HCT116 (cell line): ENCODE measurements around the gene TPK1. TPM values are rescaled to one million over a fixed set of nuclear protein-coding genes. Genes with fewer than 3 reads are reported as not detected.

Experiments used
- ATAC-seq: fragments of 200-7000 bp; cut with Tn5 transposase; 2 replicates; pipeline ENCODE4 v1.9.1; 2020; ENCODE audit warnings: mild to moderate bottlenecking, moderate library complexity
- BruUV-seq: library from RNA; stranded (reverse); fragments of 400-500 nt; replicated peaks from 2 replicates; lab custom pipeline; 2021; lab: Mats Ljungman, UMichigan
- CTCF ChIA-PET: fragments of 300-600 bp; sonication (Branson Sonifier 250); formaldehyde crosslinking; loops from one replicate; lab custom pipeline; 2021; ENCODE audit warnings: antibody characterized with exemption; lab: Charles Lee
- POLR2A ChIA-PET: fragments of 300-600, 350-600 bp; sonication (Branson Sonifier 250); formaldehyde crosslinking; loops from one replicate; lab custom pipeline; 2021; ENCODE audit warnings: antibody characterized with exemption; lab: Charles Lee
- RAD21 ChIA-PET, 2 experiments: fragments of 300-600 bp; sonication (Branson Sonifier 250); formaldehyde crosslinking; loops; one replicate each; lab custom pipeline; 2023; ENCODE audit warnings: low total read pairs in 2 of 2; ENCODE audit not compliant: uncharacterized antibody in 2 of 2, unreplicated experiment in 2 of 2, low non-redundant PET in 1 of 2; lab: Charles Lee
- DNase-seq: peaks from one replicate; pipeline ENCODE4 v3.0.0-alpha.2; 2010; ENCODE audit warnings: low read depth, low spot score
- H2AFZ ChIP-seq: fragments of 200-600 bp; shearing (Covaris generic), sonication (generic); 2 replicates; pipeline ENCODE4 v1.6.1; 2017; ENCODE audit warnings: low read depth, mixed run types, mixed read lengths, antibody characterized with exemption, low read length; ENCODE audit not compliant: poor library complexity, severe bottlenecking
- H3K27ac ChIP-seq: 2 replicates; pipeline ENCODE4 v1.5.1; 2012; ENCODE audit warnings: low read depth, low read length
- H3K27me3 ChIP-seq: fragments of 200-600 bp; sonication (generic); 2 replicates; pipeline ENCODE4 v1.6.1; 2016; ENCODE audit warnings: mixed run types, low read length, mixed read lengths; ENCODE audit not compliant: insufficient read depth
- H3K36me3 ChIP-seq, 2 experiments: fragments of 200-500 bp in 1 of 2; fragments of 200-600 bp in 1 of 2; sonication (Bioruptor generic) in 1 of 2; sonication (generic) in 1 of 2; 2 replicates each; pipeline versions ENCODE4 v1.5.1 to v1.6.1; 2014 to 2016; ENCODE audit warnings: low read length in 2 of 2, inconsistent platforms in 1 of 2, mixed read lengths in 1 of 2, mixed run types in 1 of 2; ENCODE audit not compliant: insufficient read depth in 2 of 2, control insufficient read depth in 1 of 2
- H3K4me1 ChIP-seq, 2 experiments: fragments of 200-600 bp in 1 of 2; sonication (generic) in 1 of 2; 2 replicates each; pipeline versions ENCODE4 v1.5.1 to v1.6.1; 2012 to 2017; ENCODE audit warnings: low read length in 2 of 2, inconsistent platforms in 1 of 2, mild to moderate bottlenecking in 1 of 2, mixed read lengths in 1 of 2, mixed run types in 1 of 2, moderate library complexity in 1 of 2; ENCODE audit not compliant: insufficient read depth in 2 of 2, control insufficient read depth in 1 of 2
- H3K4me2 ChIP-seq: fragments of 200-600 bp; sonication (generic); 2 replicates; pipeline ENCODE4 v1.6.1; 2017; ENCODE audit warnings: mixed run types, low read length, mixed read lengths
- H3K4me3 ChIP-seq, 2 experiments: fragments of 200-600 bp in 1 of 2; sonication (generic) in 1 of 2; replicated peaks in 1 of 2; 2 replicates each; pipeline ENCODE4 v1.5.1; 2011 to 2016; ENCODE audit warnings: low read length in 2 of 2, control low read depth in 1 of 2, low read depth in 1 of 2, mild to moderate bottlenecking in 1 of 2, mixed read lengths in 1 of 2, mixed run types in 1 of 2
- H3K79me2 ChIP-seq: fragments of 200-600 bp; sonication (generic); 2 replicates; pipeline ENCODE4 v1.6.1; 2017; ENCODE audit warnings: mild to moderate bottlenecking, mixed run types, low read length, moderate library complexity, mixed read lengths; ENCODE audit not compliant: insufficient read depth
- H3K9ac ChIP-seq: fragments of 200-600 bp; sonication (generic); 2 replicates; pipeline ENCODE4 v1.6.1; 2016; ENCODE audit warnings: low read length, mixed read lengths
- H3K9me2 ChIP-seq: fragments of 200-600 bp; sonication (generic), shearing (Covaris generic); 2 replicates; pipeline ENCODE4 v1.6.1; 2017; ENCODE audit warnings: mixed run types, mild to moderate bottlenecking, moderate library complexity; ENCODE audit not compliant: insufficient read depth
- H3K9me3 ChIP-seq, 2 experiments: fragments of 200-500 bp in 1 of 2; fragments of 200-600 bp in 1 of 2; sonication (Bioruptor generic) in 1 of 2; sonication (generic) in 1 of 2; 2 replicates each; pipeline ENCODE4 v1.6.1; 2014 to 2017; ENCODE audit warnings: low read length in 2 of 2, mixed read lengths in 2 of 2, inconsistent platforms in 1 of 2, low read depth in 1 of 2, mild to moderate bottlenecking in 1 of 2, mixed run types in 1 of 2, moderate library complexity in 1 of 2; ENCODE audit not compliant: control insufficient read depth in 1 of 2, insufficient read depth in 1 of 2
- H4K20me1 ChIP-seq: fragments of 200-600 bp; sonication (generic), shearing (Covaris generic); 2 replicates; pipeline ENCODE4 v1.6.1; 2017; ENCODE audit warnings: mixed run types, mild to moderate bottlenecking, moderate library complexity; ENCODE audit not compliant: insufficient read depth
- ATF3 ChIP-seq: IDR thresholded peaks from 2 replicates; pipeline ENCODE4 v1.6.1; 2012
- CBX3 ChIP-seq: IDR thresholded peaks from 2 replicates; pipeline ENCODE4 v1.6.1; 2012; ENCODE audit warnings: low read depth
- CEBPB ChIP-seq: IDR thresholded peaks from 2 replicates; pipeline ENCODE4 v1.6.1; 2012; ENCODE audit warnings: low read depth
- CTCF ChIP-seq, 3 experiments: fragments of 200-600 bp in 1 of 3; sonication (generic) in 1 of 3; IDR thresholded peaks in 2 of 3; conservative IDR thresholded peaks in 1 of 3; 2 replicates each; pipeline ENCODE4 v1.5.1; 2012 to 2017; ENCODE audit warnings: low read depth in 2 of 3, low read length in 2 of 3, antibody characterized with exemption in 1 of 3, borderline replicate concordance in 1 of 3, control low read depth in 1 of 3, mild to moderate bottlenecking in 1 of 3, mixed read lengths in 1 of 3, mixed run types in 1 of 3, moderate library complexity in 1 of 3; ENCODE audit not compliant: insufficient read depth in 1 of 3
- EGR1 ChIP-seq: IDR thresholded peaks from 2 replicates; pipeline ENCODE4 v1.6.1; 2012; ENCODE audit warnings: low read depth
- ELF1 ChIP-seq: IDR thresholded peaks from 2 replicates; pipeline ENCODE4 v1.6.1; 2012; ENCODE audit warnings: low read depth, borderline replicate concordance
- EZH2phosphoT487 ChIP-seq: fragments of 200-600 bp; IDR thresholded peaks from 2 replicates; pipeline ENCODE4 v1.6.1; 2018; ENCODE audit warnings: antibody characterized with exemption, borderline replicate concordance
- FOSL1 ChIP-seq: IDR thresholded peaks from 2 replicates; pipeline ENCODE4 v1.6.1; 2012; ENCODE audit warnings: low read depth
- JUND ChIP-seq: IDR thresholded peaks from 2 replicates; pipeline ENCODE4 v1.6.1; 2012
- MAX ChIP-seq: IDR thresholded peaks from 2 replicates; pipeline ENCODE4 v1.6.1; 2012
- POLR2A ChIP-seq: IDR thresholded peaks from 2 replicates; pipeline ENCODE4 v1.7.0; 2011; ENCODE audit warnings: borderline replicate concordance; ENCODE audit not compliant: insufficient read depth, insufficient read length; ENCODE audit errors: extremely low read depth
- SIN3A ChIP-seq: IDR thresholded peaks from 2 replicates; pipeline ENCODE4 v1.6.1; 2012; ENCODE audit warnings: low read depth
- SP1 ChIP-seq: IDR thresholded peaks from 2 replicates; pipeline ENCODE4 v1.6.1; 2012; ENCODE audit warnings: low read depth
- SRF ChIP-seq: IDR thresholded peaks from 2 replicates; pipeline ENCODE4 v1.6.1; 2012; ENCODE audit warnings: low read depth
- TCF7L2 ChIP-seq: IDR thresholded peaks from 2 replicates; pipeline ENCODE4 v1.7.0; 2011; ENCODE audit warnings: borderline replicate concordance, inconsistent platforms; ENCODE audit not compliant: insufficient read depth, insufficient read length; ENCODE audit errors: extremely low read depth
- ZBTB33 ChIP-seq: IDR thresholded peaks from 2 replicates; pipeline ENCODE4 v1.6.1; 2011; ENCODE audit warnings: mild to moderate bottlenecking, low read length, moderate library complexity; ENCODE audit not compliant: insufficient replicate concordance; ENCODE audit errors: extremely low read depth
- ZFX ChIP-seq: fragments of 450-650 bp; IDR thresholded peaks from 2 replicates; pipeline ENCODE4 v1.6.1; 2017
- ZNF274 ChIP-seq: fragments of 200-500 bp; sonication (Bioruptor generic); IDR thresholded peaks from 2 replicates; pipeline ENCODE4 v1.6.1; 2014; ENCODE audit warnings: mild to moderate bottlenecking, low read depth, low read length, inconsistent platforms
- intact Hi-C: fragments of 100-400 bp; cut with micrococcal nuclease; formaldehyde crosslinking; loops from 2 replicates; pipeline ENCODE4 v1.10.0; 2022
- total RNA-seq: library from RNA; stranded (reverse); gene quantifications from one replicate; pipeline ENCODE4 v1.2.1, GENCODE V29; 2021; ENCODE audit not compliant: unreplicated experiment

TPK1 gene
- total RNA-seq, 1 experiment from 2014 or later: 5.4 TPM

GRCh38 chr7:144436500-144436899 is 399.4 kb downstream of the TPK1 start:
- H3K79me2 ChIP-seq: no peaks in the 10 kb centered on the region
- DNase-seq: no peak
- no peaks in the 10 kb centered on the region for H3K36me3 ChIP-seq
- ATAC-seq: no peak
- ChIA-PET RAD21 (no interaction called here), CTCF (interaction anchor here (0.8 to 1.2 kb wide), 2 partner anchors 12 to 104 kb away, joined by 4 read pairs; no protein-coding TSS in a partner anchor), POLR2A (no interaction called here)
- H2AFZ ChIP-seq: no peak overlapping the region
- no peak overlapping the region for H3K4me3 ChIP-seq
- no peak overlapping the region for H3K27ac ChIP-seq
- no peaks in the 10 kb centered on the region for H4K20me1 ChIP-seq
- TF ChIP-seq SRF: no peak
- no peak for TF ChIP-seq ZBTB33
- no peak for TF ChIP-seq ZFX
- TF ChIP-seq SP1: no peak
- TF ChIP-seq SIN3A: no peak
- no peak for TF ChIP-seq ATF3
- no peak for TF ChIP-seq FOSL1
- no peak for TF ChIP-seq EGR1
- no peak for TF ChIP-seq CEBPB
- TF ChIP-seq TCF7L2: no peak
- no peak for TF ChIP-seq CTCF (IDR thresholded peaks at IDR 0.05 in 2 of 3, conservative IDR thresholded peaks at IDR 0.05 in 1 of 3; ENCODE audit: borderline replicate concordance in 1 of 3, insufficient read depth in 1 of 3, low read depth in 2 of 3, low read length in 2 of 3)
- no peak for TF ChIP-seq ELF1
- TF ChIP-seq POLR2A: no peak
- no peak for TF ChIP-seq EZH2phosphoT487
- TF ChIP-seq JUND: no peak
- TF ChIP-seq CBX3: no peak
- no peak for TF ChIP-seq ZNF274
- TF ChIP-seq MAX: no peak
- no peaks in the 10 kb centered on the region for H3K9me2 ChIP-seq
- intact Hi-C loops: no loop called here
- H3K9me3 ChIP-seq: no peaks in the 10 kb centered on the region
- no TSS peak for BruUV-seq
- H3K4me1 ChIP-seq: no peaks in the 10 kb centered on the region
- H3K27me3 ChIP-seq: no peaks in the 10 kb centered on the region
- H3K4me2 ChIP-seq: no peak overlapping the region
- no peak overlapping the region for H3K9ac ChIP-seq
